HG03442 (cell line): Measurements from ENCODE around the gene POTEM.
A peak's percentile ranks its signal among the peaks of the same experiment; 100 is the strongest.
"Not testable (repeated sequence)": the region's sequence is repeated elsewhere in the genome, so short reads cannot be mapped to it uniquely, and the experiment has no call there.

Experiments
- ATAC-seq: cut with Tn5 transposase; IDR thresholded peaks from one replicate; pipeline ENCODE4 v1.9.1; 2021; ENCODE audit warnings: mild to moderate bottlenecking, moderate library complexity; ENCODE audit not compliant: unreplicated experiment

The POTEM gene

GRCh38 chr14:18967134-18967533 is at the start of gene POTEM:
Gene POTEM, plus strand, starts transcription at chr14:18967434. Its CDS starts 52 bp downstream, at chr14:18967486.
- ATAC-seq, result not testable (repeated sequence)

GRCh38 chr14:18918345-18918744 is 48.9 kb upstream of the POTEM start:
- ATAC-seq, result not testable (repeated sequence)

GRCh38 chr14:18920052-18920451 is 47.2 kb upstream of the POTEM start:
- not testable (repeated sequence) for ATAC-seq

- not testable (repeated sequence) for ATAC-seq
Measured at GRCh38 chr14:18921055-18921701, 46.1 kb upstream of the POTEM start.

GRCh38 chr14:18936848-18937247 is 30.4 kb upstream of the POTEM start:
- not testable (repeated sequence) for ATAC-seq

- not testable (repeated sequence) for ATAC-seq
Measured at GRCh38 chr14:18938733-18939132, 28.5 kb upstream of the POTEM start.

- ATAC-seq, result not testable (repeated sequence)
Measured at GRCh38 chr14:18949939-18950338, 17.3 kb upstream of the POTEM start.

DNA sequence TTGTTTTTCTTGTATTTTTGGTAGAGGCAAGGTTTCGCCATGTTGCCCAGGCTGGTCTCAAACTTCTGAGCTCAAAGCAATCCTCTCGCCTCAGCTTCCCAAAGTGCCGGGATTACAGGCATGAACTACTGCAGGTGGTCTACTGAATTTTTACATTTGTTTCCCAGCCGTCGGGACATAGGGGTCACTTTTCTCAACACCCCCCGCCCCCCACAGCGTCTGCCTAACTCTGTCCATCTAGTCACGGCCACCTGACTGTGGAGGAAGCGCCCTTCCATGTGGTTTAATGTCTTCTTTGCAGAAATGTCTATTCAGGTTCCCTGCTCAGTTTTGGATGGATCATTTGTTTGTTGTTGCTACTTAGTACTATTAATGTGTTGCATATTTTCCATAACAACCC is 14.1 kb upstream of the POTEM start:
- ATAC-seq, result not testable (repeated sequence)

- ATAC-seq, result not testable (repeated sequence)
Measured at GRCh38 chr14:18955816-18956215, 11.4 kb upstream of the POTEM start.

DNA sequence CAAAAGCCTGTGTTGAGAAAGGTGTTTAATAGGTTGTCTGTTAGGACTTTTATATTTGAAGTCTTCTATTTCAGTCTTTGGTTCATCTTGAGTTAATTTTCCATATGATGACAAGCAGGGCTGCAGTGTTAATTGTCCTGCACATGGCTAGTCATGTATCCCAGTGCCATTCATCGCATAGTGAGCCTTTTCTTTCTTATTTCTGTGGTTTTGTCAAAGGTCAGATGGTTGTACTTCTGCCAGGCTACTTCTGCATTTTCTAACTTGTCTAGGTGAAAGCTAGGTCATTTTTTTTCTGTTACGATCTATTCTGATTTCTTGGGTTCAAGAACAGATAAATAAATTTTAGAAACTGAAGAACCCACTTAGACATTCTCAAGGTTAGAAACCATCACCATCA is 5.7 kb upstream of the POTEM start:
- ATAC-seq, result not testable (repeated sequence)

DNA sequence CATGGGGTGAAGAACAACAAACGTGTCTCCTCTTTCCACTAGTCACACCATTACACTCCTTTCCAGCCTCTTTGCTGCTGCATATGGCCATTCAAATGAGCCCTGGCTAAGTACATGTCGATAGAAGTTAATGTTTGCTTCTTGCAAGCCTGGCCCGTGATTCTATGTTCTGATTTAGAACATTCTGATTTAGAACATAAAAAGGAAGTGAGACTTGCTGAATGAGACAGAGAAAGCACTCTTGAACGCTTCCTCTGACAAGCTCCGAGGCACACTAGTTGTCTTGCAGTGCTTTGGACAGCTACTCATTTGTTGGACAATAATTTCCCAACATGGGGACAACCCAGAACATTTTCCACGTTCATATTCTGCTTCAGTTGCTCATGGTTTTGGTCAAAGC is 5.1 kb upstream of the POTEM start:
- peak; percentile 77 for ATAC-seq

- ATAC-seq, result not testable (repeated sequence)
Measured at GRCh38 chr14:18963276-18963675, 4.0 kb upstream of the POTEM start.

GRCh38 chr14:18964878-18965277 is 2.4 kb upstream of the POTEM start:
- ATAC-seq, result not testable (repeated sequence)

GRCh38 chr14:19002566-19002965 is 35.3 kb downstream of the POTEM start:
- ATAC-seq, result not testable (repeated sequence)

DNA sequence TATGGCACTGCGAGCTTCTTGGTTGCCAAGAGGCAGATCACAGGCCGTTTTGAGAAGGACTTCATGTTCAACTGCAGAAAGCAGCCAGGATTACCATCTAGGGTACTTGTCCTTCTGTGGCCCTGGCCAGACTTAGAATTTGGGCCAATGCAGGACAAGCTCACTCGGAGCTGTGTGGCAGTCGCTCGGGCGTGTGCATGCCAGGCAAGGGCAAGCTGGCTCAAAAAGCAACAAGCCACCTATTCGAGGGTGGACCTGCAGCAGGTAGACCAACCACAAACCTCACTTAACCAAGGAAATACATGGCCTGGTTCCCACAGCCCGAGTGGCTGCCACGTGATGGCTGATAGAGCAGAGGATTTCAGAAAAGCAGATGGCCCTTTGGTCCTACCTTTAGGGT is 39.3 kb downstream of the POTEM start:
- not testable (repeated sequence) for ATAC-seq

DNA sequence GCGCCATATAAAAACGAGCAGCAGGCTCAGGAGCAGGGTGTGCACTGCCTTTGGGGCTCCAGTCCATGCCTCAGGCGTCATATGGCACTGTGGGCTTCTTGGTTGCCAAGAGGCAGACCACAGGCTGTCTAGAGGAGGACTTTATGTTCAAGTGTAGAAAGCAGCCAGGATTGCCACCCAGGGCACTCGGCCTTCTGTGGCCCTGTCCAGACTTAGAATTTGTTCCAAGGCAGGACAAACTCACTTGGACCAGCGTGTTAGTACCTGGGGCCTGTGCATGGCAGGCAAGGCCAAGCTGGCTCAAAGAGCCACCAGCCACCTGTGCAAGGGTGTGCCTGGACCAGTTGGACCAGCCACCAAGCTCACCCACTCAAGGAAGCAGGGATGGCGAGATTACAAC is 40.4 kb downstream of the POTEM start:
- ATAC-seq, result not testable (repeated sequence)

- not testable (repeated sequence) for ATAC-seq
Measured at GRCh38 chr14:19011029-19011428, 43.8 kb downstream of the POTEM start.

GRCh38 chr14:19011703-19012102 is 44.5 kb downstream of the POTEM start:
- not testable (repeated sequence) for ATAC-seq

GRCh38 chr14:19015185-19015584 is 48.0 kb downstream of the POTEM start:
- ATAC-seq, result not testable (repeated sequence)

DNA sequence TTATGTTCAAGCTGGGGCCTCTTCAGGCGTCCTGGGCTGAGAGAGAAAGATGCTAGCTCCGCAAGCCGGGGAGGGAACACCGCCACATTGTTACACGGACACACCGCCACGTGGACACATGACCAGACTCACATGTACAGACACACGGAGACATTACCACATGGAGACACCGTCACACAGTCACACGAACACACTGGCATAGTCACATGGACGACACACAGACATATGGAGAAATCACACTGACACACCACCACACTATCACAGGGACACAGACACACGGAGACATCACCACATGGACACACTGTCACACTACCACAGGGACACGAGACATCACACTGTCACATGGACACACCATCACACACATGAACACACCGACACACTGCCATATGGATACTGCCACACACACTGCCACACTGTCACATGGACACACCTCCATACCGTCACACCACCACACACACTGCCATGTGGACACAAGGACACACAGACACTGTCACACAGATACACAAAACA is 57.9 kb downstream of the POTEM start:
- not testable (repeated sequence) for ATAC-seq

DNA sequence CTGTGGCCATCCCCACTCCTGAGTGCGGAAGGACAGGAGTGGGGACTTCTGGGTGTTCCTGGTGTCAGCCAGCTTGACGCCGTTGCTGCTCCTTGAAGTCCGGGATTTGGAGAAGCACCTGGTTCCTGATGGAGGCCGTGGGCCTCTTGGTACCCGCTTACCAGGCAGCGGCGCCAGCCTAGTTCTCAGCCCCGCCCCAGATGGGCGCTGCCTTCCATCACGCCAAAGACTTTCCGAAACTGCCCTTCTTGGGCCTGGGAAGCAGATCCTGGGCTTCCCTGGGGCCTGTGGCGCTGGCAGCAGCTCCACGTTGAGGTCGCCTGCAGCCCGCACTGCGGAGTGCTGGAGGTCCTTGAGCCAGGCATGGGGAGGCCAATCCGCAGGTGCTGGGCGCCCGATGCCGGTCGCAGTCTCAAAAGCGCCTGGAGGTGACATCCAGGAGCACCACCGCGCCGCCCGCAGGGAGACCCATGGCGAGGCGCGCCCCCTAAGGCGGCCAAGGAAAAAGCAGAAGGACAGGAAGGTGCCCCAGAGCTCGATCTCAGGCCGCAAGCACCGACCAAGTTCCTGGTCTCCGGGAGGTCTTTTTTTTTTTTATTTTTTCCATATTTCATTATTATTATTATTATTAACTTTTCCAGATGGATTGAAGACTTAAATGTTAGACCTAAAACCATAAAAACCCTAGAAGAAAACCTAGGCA is 59.6 kb downstream of the POTEM start:
- ATAC-seq, result not testable (repeated sequence)

GRCh38 chr14:19027895-19028294 is 60.7 kb downstream of the POTEM start:
- ATAC-seq, result not testable (repeated sequence)
